Activated T-cell treated with anti-CD3 and anti-CD28 coated beads for 48 hours (primary cell): ENCODE results near the gene SLC1A2.

Source experiments
- DNase-seq: peaks from one replicate; pipeline ENCODE4 v3.0.0-alpha.2; 2020; ENCODE audit warnings: low read depth

Gene SLC1A2

DNA sequence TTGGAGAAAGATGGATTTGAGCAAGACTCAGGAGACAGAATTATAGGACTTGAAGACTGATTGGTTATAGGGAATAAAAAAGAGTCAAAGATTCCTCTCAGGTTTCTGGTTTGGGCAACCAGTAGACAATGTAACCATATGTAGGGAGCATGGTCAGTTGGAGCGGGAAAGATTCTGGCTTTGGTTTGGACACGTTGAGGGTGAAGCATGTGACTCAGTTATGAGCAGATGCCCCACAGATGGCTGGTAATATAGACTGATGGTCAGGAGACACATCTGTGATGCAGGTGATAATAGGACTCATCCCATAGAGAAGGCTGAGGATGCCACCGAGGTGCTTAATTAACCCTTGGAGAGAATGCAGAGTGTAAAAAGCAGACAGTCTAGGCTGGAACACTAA is 148.3 kb downstream of the SLC1A2 start:
- no peak for DNase-seq

DNA sequence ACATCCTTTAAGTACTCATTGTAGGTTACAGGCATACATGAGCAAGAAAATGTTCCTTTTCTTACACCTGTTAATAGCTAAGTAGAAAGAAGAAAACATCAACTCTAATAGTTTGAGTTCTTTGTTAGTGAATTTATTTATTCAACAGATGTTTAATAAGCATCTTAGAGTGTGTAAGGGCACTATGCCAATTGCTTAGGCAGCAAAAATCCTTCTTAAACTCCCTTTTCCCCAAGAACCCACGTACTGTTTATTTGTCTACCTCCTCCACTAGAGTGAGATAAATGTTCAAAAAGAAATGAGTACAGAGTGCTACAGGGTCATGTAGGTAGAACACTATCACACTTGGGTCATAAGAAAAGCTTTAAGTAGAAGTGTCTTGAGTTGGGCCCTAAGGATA is 149.0 kb downstream of the SLC1A2 start:
- no peak for DNase-seq

DNA sequence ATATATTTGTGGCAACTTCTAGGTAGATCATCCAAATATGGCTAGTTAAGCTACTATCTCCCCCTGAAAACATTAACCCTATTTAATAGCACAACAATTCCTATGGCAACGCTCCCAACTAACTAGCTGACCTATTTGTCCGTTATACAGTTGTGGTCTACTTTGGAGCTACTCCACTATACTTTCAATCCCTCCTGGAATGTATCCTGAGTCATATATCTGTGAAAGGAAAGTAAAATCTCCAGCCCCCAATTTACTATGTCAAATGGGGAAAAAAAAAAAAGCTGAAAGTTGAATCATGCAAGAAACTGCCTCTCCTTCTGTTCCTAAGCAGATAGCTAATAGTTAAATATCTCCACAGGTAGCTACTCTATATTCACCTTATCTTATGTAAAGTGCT is 151.9 kb downstream of the SLC1A2 start:
- DNase-seq = no peak

DNA sequence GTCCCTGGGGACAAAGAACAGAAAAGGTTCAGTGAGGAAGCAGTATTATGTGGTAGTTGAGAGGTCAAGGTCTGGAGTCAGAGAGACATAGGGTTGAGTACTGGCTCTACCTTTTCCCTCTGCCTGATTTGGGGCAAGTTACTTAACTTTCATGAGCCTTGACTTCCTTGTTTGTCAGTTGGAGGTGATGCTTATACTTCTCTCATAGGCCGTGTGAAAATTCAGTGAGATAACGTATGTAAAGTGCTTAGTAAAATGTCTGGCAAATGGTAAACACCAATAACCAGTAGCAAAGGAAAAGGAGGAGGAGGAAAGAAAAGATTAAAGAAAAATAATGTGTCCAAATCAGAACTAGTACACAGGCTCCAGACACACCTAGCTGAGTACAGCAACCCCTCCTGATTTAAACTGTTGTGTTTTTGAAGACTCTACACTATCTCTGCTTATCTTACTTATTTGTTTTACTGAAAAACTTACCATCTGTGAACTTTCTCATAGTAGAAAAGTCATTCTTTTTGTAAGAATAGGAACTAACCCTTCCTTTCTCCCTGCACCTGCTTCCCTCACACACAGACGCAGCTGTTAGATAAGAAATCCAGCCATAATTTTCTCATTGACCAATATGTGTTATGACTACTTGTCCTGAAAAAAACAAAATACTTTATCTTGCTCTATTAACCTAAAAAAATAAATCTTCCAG is 153.5 kb downstream of the SLC1A2 start:
- DNase-seq = no peak

DNA sequence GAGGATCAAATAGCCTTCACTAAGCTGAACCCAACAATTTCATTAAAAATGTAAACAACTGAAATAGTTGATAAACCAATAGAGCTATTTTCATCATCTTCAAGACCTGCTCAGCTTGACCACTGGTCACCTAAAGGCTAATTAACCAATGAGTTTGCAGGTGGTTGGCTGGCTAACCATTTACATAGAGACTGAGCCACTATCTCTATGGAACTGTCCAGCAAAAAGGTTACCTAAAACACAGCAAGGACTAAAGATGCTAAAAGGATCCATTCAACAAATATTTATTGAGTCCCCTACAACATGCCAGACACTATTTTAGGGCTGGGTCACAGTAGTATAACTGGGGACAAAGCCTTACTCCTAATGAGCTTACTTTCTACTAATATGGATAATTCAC is 156.6 kb downstream of the SLC1A2 start:
- DNase-seq = no peak

DNA sequence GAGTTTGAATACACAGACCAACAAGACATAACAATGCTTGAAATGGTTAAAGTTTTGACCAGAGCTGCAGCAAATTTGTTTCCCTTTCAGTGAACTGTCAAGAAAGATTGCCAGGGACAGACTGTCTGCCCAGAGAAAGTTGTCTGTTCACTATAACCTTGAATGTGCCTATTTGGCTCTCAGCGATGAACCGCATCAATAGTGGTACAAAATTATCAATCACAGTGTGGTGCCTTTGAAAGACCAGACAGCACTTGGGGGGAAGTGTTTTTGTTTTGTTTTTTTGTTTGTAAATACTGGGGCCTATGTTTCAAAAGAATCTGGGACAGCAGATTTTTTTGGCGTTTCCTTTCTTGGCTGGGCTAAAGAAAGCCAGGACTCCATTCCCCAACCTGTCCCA is 157.3 kb downstream of the SLC1A2 start:
- DNase-seq = no peak

DNA sequence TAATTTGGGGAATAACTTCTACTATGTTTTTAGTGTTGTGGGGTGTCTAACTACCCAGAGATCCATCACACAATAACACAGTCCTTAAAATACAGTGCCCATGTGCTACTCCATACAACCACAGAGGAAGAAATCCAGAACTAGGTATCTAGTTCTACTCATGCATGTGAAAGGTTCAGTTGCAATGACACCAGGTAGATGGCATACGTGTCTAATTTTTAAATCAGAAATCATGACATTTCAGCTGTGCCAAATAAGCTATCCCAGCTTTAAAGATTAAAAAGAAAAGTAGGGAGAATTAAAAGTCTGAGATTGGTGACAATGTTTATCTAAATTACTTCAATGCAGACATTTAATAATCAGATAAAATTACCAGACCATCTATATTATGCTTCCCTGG is 158.2 kb downstream of the SLC1A2 start:
- DNase-seq = no peak

DNA sequence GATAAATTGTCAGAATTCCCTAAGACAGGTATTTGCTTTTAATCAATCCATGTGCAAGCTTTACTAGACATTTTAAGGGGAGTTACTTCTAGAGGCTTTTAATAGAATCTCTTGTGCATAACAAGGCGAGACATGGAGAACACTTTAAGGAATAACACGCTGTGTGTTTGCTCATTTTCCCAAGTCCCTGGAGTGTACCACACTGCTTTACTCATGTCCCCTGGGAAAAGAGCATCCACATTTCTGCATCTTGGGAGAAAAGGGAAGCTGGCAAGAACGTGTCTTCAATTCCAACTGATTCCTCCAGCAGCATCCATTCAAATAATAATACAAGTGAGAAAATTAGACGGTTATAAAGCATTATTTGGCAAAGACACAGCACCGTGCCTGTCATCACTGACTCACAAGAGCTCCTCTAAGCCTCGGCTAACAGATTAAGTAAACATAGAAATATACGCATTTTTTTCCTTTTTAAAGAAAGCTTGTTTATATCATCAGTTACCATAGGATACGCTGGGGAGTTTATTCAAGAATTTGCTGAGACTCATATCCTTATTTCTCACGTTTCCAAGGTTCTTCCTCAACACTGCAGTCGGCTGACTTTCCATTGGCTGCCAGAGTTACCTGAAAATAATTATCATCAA is 158.9 kb downstream of the SLC1A2 start:
- no peak for DNase-seq

DNA sequence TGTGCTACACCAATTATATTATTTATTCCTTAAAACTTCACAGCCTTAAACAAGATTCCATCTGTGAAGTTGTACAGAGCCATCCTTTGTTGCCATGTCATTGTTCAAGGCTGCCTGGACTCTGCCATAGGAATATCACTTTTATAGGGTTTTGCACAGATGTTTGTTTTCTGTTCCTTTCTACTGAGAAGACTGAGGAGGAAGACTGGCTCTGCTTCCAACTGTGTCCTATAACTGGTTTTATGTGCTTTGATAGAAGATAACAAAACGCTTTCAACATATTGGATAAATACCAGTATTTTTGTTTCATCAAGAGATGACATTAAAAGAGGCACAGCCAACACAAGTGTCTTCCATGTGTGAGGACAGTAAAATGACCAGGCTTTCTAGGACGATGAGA is 159.8 kb downstream of the SLC1A2 start:
- DNase-seq = no peak

DNA sequence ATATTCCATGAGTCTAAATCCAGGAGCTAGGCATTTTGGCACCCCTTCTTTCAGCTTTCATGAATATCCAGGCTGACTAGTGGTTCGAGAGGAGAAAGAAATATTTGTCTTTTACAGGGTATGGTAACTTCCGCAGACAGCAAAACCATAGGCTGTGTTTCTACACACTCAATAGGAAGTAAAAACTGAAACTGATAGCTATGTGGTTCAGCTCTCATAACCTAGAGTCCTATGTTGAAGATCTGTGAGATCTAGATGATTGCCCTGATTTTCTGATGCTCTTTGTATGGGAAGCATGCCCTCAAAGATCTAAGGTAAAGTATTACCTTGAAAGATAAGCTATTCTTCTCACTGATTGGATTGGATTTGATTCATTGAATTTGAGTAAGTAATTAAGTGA is 162.1 kb downstream of the SLC1A2 start:
- no peak for DNase-seq

DNA sequence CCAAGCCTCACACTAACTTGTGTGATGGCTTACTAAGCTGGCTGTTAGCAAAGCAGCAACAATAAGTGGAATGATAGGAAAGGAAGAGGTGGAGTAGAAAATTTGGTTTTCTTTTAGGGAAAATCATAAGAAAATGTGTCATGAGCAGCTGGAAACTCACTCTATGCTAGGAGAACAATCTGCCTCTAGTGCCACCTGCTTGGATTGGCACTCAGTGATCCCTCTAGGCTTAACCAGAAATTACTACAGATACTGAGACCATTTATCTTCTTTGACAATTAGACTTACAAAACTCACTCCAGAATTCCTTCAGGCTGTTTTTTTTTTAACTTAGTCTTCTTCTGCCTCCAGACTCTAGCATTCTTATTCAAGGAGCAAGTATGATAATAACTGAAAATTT is 163.1 kb downstream of the SLC1A2 start:
- DNase-seq = no peak

DNA sequence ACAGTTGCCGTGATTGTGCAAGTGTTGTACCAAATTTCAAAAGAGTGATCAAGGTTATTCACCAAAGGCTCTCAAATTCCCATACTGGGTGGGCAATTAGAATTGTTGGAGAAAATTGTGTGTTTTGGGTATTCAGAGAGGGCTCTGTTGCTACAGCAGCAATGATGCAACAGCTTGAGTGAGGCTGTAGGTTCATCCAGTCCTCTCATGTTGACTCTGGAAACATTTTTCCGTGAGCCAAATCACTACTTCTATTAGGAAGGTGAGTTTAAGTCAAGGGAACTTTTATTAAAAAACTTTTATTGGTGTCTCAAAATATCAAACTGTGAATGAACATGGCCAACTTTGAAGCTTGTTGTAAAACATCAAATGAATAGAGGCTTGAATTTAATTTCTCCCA is 163.8 kb downstream of the SLC1A2 start:
- DNase-seq = no peak

DNA sequence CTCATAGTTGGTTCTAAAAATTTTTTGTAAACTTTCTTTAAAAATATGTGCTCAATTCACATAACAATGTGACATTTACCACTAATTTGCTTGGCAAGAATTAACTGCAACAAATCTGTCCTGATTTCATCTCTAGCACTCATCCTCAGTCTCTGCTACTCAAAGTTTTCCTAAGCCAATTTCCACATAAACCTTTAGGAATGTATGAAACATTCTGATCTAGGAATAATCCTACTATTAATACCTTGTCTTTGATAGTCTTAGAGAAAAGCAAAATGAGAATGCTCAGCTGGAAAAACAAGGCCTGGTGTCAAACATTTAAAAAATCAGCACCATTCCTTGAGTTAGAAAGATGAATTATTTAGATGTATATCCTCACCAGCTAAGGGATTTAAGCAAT is 166.1 kb downstream of the SLC1A2 start:
- no peak for DNase-seq

DNA sequence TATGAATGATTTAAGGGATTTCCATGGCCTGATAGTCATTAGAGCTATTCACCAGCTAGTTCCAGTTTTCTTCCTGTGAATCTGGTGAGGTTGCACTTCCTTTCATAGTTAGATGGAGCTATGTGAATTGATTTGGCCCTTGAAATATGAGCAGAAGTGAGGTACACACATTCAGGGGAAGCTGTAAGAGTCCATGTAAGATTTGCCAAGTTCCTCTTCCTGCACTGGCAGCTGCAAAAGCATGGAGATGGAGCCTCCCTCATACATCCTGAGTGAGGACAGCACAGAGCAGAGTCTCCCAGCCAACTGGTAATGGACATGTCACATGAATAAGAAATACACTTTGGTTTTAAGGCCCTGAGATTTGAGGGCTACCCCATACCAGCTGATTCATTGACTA is 168.7 kb downstream of the SLC1A2 start:
- no peak for DNase-seq

DNA sequence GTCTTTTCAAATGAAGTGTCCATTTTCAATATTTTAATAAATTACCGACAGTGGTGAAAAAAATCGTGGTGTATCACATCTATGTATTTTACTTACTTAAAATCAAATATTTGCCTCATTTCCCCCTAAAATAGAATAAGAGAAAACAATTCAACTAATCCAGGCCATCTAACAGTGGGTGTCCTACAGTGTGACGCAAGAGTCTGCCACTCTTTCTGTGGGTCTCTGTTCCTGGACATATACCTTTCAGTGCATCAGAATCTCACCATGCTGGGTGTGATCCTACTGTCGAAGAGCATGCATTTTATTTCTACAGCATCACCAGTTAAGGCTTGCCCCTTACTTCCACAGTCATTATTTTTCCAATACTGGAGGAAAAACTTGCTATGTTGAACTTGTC is 169.2 kb downstream of the SLC1A2 start:
- no peak for DNase-seq

DNA sequence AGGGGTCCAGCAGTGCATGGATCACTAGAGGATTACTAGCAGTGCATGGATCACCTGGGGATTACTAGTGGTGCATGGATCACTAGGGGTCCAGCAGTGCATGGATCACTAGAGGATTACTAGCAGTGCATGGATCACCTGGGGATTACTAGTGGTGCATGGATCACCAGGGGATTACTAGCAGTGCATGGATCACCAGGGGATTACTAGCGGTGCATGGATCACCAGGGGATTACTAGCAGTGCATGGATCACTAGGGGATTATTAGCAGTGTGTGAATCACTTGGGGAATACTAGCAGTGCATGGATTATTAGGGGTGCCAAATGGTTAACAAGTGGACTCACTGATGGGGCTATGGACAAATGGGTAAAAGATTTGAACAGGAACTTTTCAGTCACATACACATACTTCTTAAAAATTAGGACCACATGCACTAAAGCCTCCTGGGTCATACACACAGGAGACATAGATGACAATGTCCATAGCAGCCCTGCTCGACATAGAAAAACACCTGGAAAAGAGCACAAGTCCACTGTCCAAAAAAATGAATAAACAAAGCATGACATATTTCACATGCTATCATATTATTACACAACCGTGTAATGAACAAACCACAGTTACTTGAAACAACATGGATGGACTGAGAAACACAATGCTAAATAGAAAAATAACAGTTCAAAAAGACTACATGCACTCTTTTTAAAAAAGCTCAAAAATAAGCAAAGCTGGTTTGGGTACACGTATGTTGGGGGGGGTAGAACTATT is 170.6 kb downstream of the SLC1A2 start:
- no peak for DNase-seq

DNA sequence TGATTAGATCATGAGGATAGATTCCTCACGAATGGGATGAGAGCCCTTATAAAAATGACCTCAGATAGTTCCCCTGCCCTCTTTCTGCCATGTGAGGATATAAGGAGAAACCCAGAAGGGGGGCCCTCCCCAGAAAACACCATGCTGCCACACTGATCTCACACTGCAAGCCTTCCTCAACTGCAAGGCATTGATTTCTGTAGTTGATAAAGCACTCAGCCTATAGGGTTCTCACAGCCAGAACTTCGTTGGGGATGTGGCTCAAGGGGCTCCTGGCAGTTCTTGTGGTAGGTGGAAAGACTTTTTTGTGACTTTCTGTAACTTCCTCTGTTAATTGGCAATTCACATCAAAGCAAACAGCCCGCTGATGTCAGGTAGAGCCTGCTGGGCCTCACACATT is 171.5 kb downstream of the SLC1A2 start:
- no peak for DNase-seq

DNA sequence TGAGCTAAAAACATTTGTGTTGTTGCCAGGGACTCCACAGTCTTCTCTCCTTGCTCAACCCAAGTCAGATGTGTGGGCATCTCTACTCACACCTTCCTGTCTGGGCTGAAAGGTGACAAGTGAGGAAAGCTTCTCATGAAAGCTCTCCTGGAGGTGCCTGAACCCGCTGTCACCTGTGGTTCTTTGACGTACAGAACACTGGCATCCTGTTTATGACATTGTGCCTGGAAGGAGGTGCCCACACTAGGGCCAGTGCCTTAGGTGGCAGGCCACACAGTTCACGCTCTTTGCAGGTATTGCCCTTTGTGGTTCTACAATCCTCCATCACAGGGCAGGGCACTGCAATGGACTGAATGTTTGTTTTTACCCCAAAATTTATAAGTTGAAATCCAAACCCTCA is 171.9 kb downstream of the SLC1A2 start:
- DNase-seq = no peak

DNA sequence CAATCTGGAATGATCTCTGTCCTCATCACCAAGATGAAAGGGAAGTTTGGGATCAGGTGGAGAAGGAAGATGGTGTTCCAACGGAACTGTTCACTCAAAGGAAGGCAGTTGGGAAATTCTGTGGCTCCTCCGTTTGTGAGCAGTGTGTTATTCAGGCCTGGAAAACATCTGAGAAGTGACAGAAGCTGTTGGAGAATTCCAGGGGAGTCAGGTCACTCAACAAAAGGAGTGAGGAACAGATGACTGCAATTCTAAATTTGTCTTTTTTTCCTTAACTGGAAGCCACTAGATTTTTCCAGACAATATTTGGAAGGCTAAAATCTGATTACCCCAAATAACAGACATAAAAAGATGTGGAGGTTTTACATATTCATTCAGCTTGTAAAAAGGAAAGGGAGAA is 172.6 kb downstream of the SLC1A2 start:
- DNase-seq = no peak

DNA sequence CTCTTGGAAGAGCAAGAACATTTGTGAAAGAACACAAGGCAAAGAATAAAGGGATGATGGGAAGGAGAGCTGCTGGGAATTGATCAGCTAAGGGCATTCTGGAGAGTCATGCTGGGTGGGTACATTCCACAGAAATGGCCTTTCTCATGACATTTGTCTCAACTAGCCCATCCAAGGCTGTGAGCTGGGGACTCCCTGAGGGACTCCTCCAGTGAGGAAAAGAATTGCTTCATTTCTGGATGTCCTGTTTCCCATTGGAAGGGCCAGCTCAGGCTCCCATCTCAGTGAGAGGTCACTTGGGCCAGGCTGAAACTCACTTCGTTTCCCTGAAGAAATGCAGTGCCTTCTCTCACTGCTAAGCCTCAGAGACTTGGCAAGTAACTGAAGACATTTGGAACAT is 173.6 kb downstream of the SLC1A2 start:
- DNase-seq = no peak

DNA sequence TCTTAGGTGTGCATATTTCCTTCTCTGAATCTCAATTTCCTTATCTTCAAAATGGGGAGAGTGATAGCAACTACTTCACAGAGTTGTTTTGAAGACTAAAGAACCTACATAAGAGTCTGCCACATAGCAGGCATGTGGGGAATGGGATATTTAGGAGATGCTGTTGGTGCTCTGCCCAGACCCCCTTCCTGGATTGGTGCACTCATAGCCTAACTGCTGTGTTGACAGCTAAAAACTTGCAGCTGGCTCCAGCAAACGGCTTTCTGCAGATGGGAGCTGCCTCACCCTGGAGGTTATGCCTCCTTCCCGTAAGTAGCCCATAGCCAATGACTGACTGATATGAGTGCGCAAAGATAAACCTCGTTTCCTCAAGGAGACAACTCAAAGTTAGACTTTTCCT is 174.3 kb downstream of the SLC1A2 start:
- no peak for DNase-seq

DNA sequence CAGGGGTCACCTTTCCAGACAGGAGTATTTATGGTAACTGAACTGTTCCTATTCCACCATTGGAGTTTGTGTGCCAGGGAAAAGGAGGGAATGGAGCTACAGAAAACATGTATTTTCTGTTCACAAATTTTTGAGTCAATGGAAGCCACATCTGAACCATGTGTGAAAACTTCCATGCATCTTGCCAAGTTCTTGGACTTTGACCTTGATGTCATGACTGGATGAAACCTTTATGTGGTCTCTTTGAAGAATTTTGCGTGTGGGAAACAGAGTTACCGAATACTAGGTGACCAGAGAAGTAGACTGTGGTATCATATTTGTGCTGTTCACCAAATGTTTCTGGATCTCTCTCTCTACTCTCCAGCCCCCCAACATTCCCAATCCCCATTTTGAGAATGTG is 175.6 kb downstream of the SLC1A2 start:
- DNase-seq = no peak

DNA sequence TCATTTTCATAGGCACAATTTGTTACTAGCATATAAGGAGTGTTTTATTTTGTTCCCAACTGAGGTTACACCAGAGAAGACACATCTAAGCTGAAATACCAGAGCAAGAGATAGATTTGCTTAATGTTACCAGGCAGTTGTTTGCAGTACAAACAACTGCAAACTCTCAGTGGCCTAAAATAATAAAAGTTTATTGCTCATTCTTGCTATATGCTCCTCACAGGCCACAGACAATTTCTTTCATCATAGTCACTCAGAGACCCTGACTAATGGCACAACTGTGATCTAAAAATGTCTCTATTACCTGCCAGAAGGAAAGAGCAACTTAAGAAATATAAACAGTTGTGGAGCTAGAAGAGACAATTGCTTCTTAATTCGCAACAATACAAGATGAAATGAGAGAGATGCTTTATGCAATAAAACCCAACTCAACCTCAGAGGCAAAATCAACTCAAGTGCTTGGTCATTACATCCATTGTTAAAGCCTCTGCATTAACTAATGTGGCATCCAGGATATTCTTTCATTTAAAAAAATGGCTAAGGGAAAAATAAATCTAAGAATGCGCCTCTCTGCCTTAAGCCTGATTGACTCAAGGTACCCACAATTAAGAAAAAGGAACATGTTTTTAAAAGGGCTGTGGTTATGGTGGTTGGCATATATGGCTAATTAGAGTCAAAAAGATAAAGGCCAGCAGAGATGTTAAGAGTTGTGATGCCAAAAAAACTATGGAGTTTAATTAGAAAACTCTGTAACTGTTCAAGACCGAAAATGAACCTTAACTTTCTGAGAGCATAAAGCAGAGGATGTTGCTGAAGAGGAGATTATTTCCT is 176.7 kb downstream of the SLC1A2 start:
- no peak for DNase-seq
